ENCODE data around the gene DMRTC1B.
"Not testable (repeated sequence)": the region's sequence is repeated elsewhere in the genome, so short reads cannot be mapped to it uniquely, and the experiment has no call there.

DNA sequence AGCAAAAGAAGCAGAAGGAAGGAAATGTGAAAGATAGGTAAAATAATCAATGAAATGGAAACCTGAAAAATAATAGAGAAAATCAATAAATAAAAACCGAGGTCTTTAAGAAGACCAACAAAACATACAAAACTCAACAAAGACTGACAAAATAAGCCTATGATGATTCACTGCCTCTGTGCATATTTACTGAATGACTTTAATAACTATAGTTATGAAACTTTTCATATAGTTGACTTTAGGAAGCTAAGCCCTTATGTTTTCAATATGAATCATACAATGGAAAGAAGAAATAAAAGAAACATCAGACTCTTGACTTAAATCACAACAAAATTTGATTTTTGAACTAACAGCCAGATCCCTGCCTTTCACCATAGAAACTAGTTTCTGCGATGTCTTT is 60.8 kb downstream of the DMRTC1B start:
- not testable (repeated sequence) for TF ChIP-seq POLR2A (IDR thresholded peaks at IDR 0.05); POLR2AphosphoS5 (IDR thresholded peaks at IDR 0.05; ENCODE audit: insufficient read depth in 1 of 2, low read depth in 1 of 2)
- TF ChIP-seq, protein P1, sequence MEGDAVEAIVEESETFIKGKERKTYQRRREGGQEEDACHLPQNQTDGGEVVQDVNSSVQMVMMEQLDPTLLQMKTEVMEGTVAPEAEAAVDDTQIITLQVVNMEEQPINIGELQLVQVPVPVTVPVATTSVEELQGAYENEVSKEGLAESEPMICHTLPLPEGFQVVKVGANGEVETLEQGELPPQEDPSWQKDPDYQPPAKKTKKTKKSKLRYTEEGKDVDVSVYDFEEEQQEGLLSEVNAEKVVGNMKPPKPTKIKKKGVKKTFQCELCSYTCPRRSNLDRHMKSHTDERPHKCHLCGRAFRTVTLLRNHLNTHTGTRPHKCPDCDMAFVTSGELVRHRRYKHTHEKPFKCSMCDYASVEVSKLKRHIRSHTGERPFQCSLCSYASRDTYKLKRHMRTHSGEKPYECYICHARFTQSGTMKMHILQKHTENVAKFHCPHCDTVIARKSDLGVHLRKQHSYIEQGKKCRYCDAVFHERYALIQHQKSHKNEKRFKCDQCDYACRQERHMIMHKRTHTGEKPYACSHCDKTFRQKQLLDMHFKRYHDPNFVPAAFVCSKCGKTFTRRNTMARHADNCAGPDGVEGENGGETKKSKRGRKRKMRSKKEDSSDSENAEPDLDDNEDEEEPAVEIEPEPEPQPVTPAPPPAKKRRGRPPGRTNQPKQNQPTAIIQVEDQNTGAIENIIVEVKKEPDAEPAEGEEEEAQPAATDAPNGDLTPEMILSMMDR (IDR thresholded peaks at IDR 0.05), result not testable (repeated sequence)
